DND-41 (cell line): ENCODE results near the gene ING1.

ENCODE experiments used
- ATAC-seq: fragments of 200-7000 bp; cut with Tn5 transposase; 3 replicates; pipeline ENCODE4 v1.9.1; 2021; ENCODE audit warnings: low read depth; ENCODE audit not compliant: insufficient read depth
- DNase-seq: peaks from one replicate; pipeline ENCODE4 v3.0.0-alpha.2; 2020
- H2AFZ ChIP-seq: 2 replicates; pipeline ENCODE4 v1.6.0; 2012; ENCODE audit warnings: low read depth, low read length
- H3K27ac ChIP-seq: 2 replicates; pipeline ENCODE4 v1.5.1; 2012; ENCODE audit warnings: low read length, inconsistent platforms
- H3K27me3 ChIP-seq: fragments of 200-600 bp; sonication (generic); 2 replicates; pipeline ENCODE4 v1.6.0; 2012; ENCODE audit warnings: low read length, mild to moderate bottlenecking, inconsistent platforms; ENCODE audit not compliant: insufficient read depth, poor library complexity
- H3K36me3 ChIP-seq: 2 replicates; pipeline ENCODE4 v1.5.1; 2012; ENCODE audit warnings: low read length, inconsistent platforms; ENCODE audit not compliant: insufficient read depth
- H3K4me1 ChIP-seq: 2 replicates; pipeline ENCODE4 v1.5.1; 2012; ENCODE audit warnings: mild to moderate bottlenecking, low read length; ENCODE audit not compliant: insufficient read depth
- H3K4me2 ChIP-seq: 2 replicates; pipeline ENCODE4 v1.6.0; 2012; ENCODE audit warnings: mild to moderate bottlenecking, moderate library complexity, low read length, inconsistent platforms; ENCODE audit not compliant: insufficient read depth
- H3K4me3 ChIP-seq, 2 experiments: fragments of 200-600 bp in 1 of 2; shearing (Covaris generic) in 1 of 2; 2 replicates each; pipeline ENCODE4 v1.5.1; 2012 to 2016; ENCODE audit warnings: inconsistent platforms in 2 of 2, low read length in 2 of 2, mild to moderate bottlenecking in 2 of 2, low read depth in 1 of 2, moderate library complexity in 1 of 2
- H3K79me2 ChIP-seq: 2 replicates; pipeline ENCODE4 v1.6.0; 2012; ENCODE audit warnings: low read length, inconsistent platforms; ENCODE audit not compliant: insufficient read depth
- H3K9ac ChIP-seq: 2 replicates; pipeline ENCODE4 v1.6.0; 2012; ENCODE audit warnings: low read depth, mild to moderate bottlenecking, inconsistent platforms, low read length, moderate library complexity
- H3K9me3 ChIP-seq: 2 replicates; pipeline ENCODE4 v1.5.1; 2012; ENCODE audit warnings: low read length, moderate library complexity, mild to moderate bottlenecking, inconsistent platforms; ENCODE audit not compliant: insufficient read depth, severe bottlenecking
- H4K20me1 ChIP-seq: 2 replicates; pipeline ENCODE4 v1.6.0; 2012; ENCODE audit warnings: low read length; ENCODE audit not compliant: insufficient read depth
- EZH2 ChIP-seq: IDR thresholded peaks from 3 replicates; pipeline ENCODE4 v1.6.1; 2012; ENCODE audit warnings: borderline replicate concordance, low read depth, mild to moderate bottlenecking, moderate library complexity, low read length, inconsistent platforms; ENCODE audit not compliant: severe bottlenecking
- TF ChIP-seq, protein P1 (sequence below): IDR thresholded peaks from 2 replicates; pipeline ENCODE4 v1.5.1; 2012; ENCODE audit warnings: borderline replicate concordance, low read length, moderate library complexity, mild to moderate bottlenecking; ENCODE audit not compliant: poor library complexity, severe bottlenecking; ENCODE audit errors: extremely low read depth

ING1 gene

DNA sequence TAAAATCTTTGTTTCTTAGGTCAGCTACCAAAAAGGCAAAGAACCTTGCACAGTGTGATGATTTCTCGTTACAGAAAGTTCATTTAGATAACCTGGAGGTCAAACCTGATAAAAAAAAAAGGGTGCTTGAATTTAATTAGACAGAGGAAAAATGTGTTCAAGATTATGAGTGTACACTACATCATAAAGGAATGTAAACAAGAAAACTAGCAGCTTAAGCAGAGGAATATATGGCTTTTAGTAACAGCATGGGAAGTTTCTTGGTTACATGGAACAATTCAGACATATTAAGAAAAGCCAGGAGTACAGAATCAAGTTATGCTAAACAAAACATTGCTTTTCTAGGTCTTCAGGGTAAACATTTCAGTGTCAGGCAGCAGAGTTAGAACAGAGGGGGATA lies 32.9 kb downstream of the ING1 start:
- no peak overlapping the region for H3K27ac ChIP-seq
- no peaks in the 10 kb centered on the region for H3K27me3 ChIP-seq
- peaks cover 11% of the 10 kb centered on the region for H3K9me3 ChIP-seq
- no peaks in the 10 kb centered on the region for H3K79me2 ChIP-seq
- no peak for DNase-seq
- H3K36me3 ChIP-seq = no peaks in the 10 kb centered on the region
- no peaks in the 10 kb centered on the region for H4K20me1 ChIP-seq
- H3K4me1 ChIP-seq = no peaks in the 10 kb centered on the region
- no peak overlapping the region for H3K9ac ChIP-seq
- no peak overlapping the region for H2AFZ ChIP-seq
- TF ChIP-seq, protein P1, sequence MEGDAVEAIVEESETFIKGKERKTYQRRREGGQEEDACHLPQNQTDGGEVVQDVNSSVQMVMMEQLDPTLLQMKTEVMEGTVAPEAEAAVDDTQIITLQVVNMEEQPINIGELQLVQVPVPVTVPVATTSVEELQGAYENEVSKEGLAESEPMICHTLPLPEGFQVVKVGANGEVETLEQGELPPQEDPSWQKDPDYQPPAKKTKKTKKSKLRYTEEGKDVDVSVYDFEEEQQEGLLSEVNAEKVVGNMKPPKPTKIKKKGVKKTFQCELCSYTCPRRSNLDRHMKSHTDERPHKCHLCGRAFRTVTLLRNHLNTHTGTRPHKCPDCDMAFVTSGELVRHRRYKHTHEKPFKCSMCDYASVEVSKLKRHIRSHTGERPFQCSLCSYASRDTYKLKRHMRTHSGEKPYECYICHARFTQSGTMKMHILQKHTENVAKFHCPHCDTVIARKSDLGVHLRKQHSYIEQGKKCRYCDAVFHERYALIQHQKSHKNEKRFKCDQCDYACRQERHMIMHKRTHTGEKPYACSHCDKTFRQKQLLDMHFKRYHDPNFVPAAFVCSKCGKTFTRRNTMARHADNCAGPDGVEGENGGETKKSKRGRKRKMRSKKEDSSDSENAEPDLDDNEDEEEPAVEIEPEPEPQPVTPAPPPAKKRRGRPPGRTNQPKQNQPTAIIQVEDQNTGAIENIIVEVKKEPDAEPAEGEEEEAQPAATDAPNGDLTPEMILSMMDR = no peak
- TF ChIP-seq EZH2 = no peak
- no peak for ATAC-seq
- H3K4me2 ChIP-seq = no peak overlapping the region
- H3K4me3 ChIP-seq = no peak overlapping the region

DNA sequence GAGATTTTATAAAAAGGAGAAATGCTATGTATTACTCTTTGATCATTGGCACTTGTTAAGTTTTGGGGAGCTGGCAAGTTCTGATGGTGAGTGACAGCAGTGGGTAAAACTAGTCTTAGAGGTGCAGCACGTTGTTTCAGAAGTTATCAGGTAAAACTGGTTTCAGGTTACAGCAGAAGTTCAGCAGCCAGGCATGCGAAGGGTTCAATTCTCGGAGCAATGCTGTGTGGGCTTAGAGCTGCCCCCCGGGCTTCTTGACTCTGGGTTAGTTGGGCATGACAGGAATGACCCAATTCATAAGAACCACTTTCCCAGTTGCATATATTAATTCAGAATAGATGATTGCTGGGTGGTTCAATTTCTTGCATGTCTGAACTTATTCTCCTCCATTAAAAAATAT lies 34.8 kb downstream of the ING1 start:
- Histone ChIP-seq H4K20me1 (no peaks in the 10 kb centered on the region), H3K79me2 (no peaks in the 10 kb centered on the region), H3K9ac (no peak overlapping the region), H3K27me3 (no peaks in the 10 kb centered on the region), H3K4me3 (no peak overlapping the region), H3K4me2 (no peak overlapping the region), H3K9me3 (peaks cover 7% of the 10 kb centered on the region), H2AFZ (no peak overlapping the region), H3K4me1 (no peaks in the 10 kb centered on the region), H3K27ac (no peak overlapping the region), H3K36me3 (no peaks in the 10 kb centered on the region)
- ATAC-seq (no peak), DNase-seq (no peak)
- TF ChIP-seq, protein P1 = no peak
- TF ChIP-seq EZH2 = no peak

DNA sequence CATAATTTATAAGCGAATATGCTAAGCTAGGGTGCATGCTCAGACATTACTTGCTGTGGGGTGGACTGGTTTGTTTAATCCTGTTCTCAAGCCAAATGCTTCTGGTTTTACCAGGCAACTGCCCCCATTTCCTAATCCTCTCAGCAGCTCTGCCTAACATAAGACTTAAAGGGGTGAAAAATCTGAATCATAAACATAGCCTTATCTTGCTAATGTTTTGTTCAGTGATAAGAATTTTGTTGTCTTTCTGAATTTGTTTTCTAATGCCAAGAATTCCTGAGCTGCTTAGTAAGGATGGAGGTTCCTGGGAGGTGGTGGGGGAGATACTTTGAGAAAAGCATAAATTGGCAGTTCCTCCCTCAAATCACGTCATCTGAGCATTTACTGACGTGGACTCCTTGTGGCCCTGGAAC lies 42.7 kb downstream of the ING1 start:
- Histone ChIP-seq H3K36me3 (no peaks in the 10 kb centered on the region), H3K27ac (no peak overlapping the region), H3K79me2 (no peaks in the 10 kb centered on the region), H3K9ac (no peak overlapping the region), H3K4me1 (no peaks in the 10 kb centered on the region), H3K9me3 (no peaks in the 10 kb centered on the region), H3K27me3 (no peaks in the 10 kb centered on the region), H3K4me2 (no peak overlapping the region), H4K20me1 (no peaks in the 10 kb centered on the region), H3K4me3 (no peak overlapping the region), H2AFZ (no peak overlapping the region)
- DNase-seq (no peak), ATAC-seq (no peak)
- TF ChIP-seq, protein P1 = no peak
- TF ChIP-seq EZH2 = no peak

DNA sequence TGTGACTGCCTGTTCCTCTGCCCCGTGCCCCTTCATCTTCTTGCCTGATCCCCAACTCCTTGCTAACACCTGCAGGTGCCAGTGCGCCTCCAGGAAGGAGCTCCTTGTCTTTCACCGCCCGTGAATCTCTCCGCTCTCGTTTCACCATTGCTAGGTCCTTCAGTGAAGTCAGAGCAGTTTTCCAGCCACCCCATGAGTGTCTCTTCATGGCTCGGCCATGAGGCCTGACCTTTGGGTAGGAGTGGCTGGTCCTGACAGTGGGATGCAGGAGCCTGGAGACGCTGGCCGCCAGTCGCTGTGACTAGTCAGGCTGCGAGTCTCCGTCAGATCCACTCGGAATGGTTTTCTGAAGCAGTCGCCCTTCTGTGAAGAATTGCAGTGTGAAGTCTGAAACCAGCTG lies 43.8 kb downstream of the ING1 start:
- H3K4me3 ChIP-seq = no peak overlapping the region
- TF ChIP-seq, protein P1 = no peak
- TF ChIP-seq EZH2 = no peak
- H3K4me1 ChIP-seq = no peaks in the 10 kb centered on the region
- no peaks in the 10 kb centered on the region for H3K27me3 ChIP-seq
- no peak overlapping the region for H3K27ac ChIP-seq
- DNase-seq (no peak), ATAC-seq (no peak)
- H4K20me1 ChIP-seq = no peaks in the 10 kb centered on the region
- no peaks in the 10 kb centered on the region for H3K79me2 ChIP-seq
- no peaks in the 10 kb centered on the region for H3K36me3 ChIP-seq
- H3K4me2 ChIP-seq = no peak overlapping the region
- H2AFZ ChIP-seq = no peak overlapping the region
- H3K9ac ChIP-seq = no peak overlapping the region
- H3K9me3 ChIP-seq = no peaks in the 10 kb centered on the region
